GM21360 (cell line): ENCODE results near the gene MARK2.

Experiments
- ATAC-seq: cut with Tn5 transposase; IDR thresholded peaks from one replicate; pipeline ENCODE4 v1.9.1; 2021; ENCODE audit warnings: mild to moderate bottlenecking, moderate library complexity; ENCODE audit not compliant: unreplicated experiment

The MARK2 gene

GRCh38 chr11:63829823-63830489, 9.0 kb upstream of the MARK2 start:
- no peak for ATAC-seq

- no peak for ATAC-seq
Observed at GRCh38 chr11:63831326-63831725, 7.6 kb upstream of the MARK2 start.

- ATAC-seq, result no peak
Observed at GRCh38 chr11:63832336-63832735, 6.6 kb upstream of the MARK2 start.

- no peak for ATAC-seq
Observed at GRCh38 chr11:63833048-63833447, 5.9 kb upstream of the MARK2 start.

- no peak for ATAC-seq
Observed at GRCh38 chr11:63834535-63835157, 4.3 kb upstream of the MARK2 start.

- ATAC-seq, result no peak
Observed at GRCh38 chr11:63835158-63835545, 3.8 kb upstream of the MARK2 start.

GRCh38 chr11:63837027-63837688, 1.8 kb upstream of the MARK2 start:
- no peak for ATAC-seq

- ATAC-seq, result no peak
Observed at GRCh38 chr11:63837739-63838138, 1.2 kb upstream of the MARK2 start.

GRCh38 chr11:63838150-63838677, 696 bp upstream of the MARK2 start:
- ATAC-seq, result no peak

- ATAC-seq, result no peak
Observed at GRCh38 chr11:63839508-63840355, 822 bp downstream of the MARK2 start.

GRCh38 chr11:63840356-63841060, 1.6 kb downstream of the MARK2 start:
- no peak for ATAC-seq

GRCh38 chr11:63841554-63841953, 2.6 kb downstream of the MARK2 start:
- no peak for ATAC-seq

GRCh38 chr11:63843041-63843440, 4.1 kb downstream of the MARK2 start:
- no peak for ATAC-seq

- no peak for ATAC-seq
Observed at GRCh38 chr11:63844836-63845235, 5.9 kb downstream of the MARK2 start.

GRCh38 chr11:63845303-63845702, 6.4 kb downstream of the MARK2 start:
- no peak for ATAC-seq

GRCh38 chr11:63845911-63846310, 7.0 kb downstream of the MARK2 start:
- no peak for ATAC-seq

GRCh38 chr11:63846897-63847296, 8.0 kb downstream of the MARK2 start:
- no peak for ATAC-seq

- ATAC-seq, result no peak
Observed at GRCh38 chr11:63847363-63847762, 8.5 kb downstream of the MARK2 start.

GRCh38 chr11:63849691-63850090, 10.8 kb downstream of the MARK2 start:
- ATAC-seq, result no peak

GRCh38 chr11:63850920-63851319, 12.0 kb downstream of the MARK2 start:
- no peak for ATAC-seq

GRCh38 chr11:63851364-63851763, 12.5 kb downstream of the MARK2 start:
- ATAC-seq, result no peak
